B cell (primary cell): ENCODE results near the gene FMN2. TPM values are rescaled to one million over a fixed set of nuclear protein-coding genes. Genes with fewer than 3 reads are reported as not detected.

Experiments used
- ATAC-seq: fragments of 200-7000 bp; cut with Tn5 transposase; one replicate; pipeline ENCODE4 v1.10.0; 2021; ENCODE audit warnings: low read depth, mild to moderate bottlenecking, moderate number of reproducible peaks, moderate library complexity
- CTCF ChIA-PET: fragments of 350-600 bp; sonication (Branson Sonifier 250); formaldehyde crosslinking; loops from one replicate; lab custom pipeline; 2021; ENCODE audit warnings: antibody characterized with exemption, inconsistent platforms; lab: Charles Lee
- POLR2A ChIA-PET: fragments of 350-600 bp; sonication (Branson Sonifier 250); formaldehyde crosslinking; loops from one replicate; lab custom pipeline; 2021; ENCODE audit warnings: antibody characterized with exemption; lab: Charles Lee
- DNase-seq: peaks from one replicate; pipeline ENCODE4 v3.0.0; 2013
- H2AFZ ChIP-seq: 2 replicates; pipeline ENCODE4 v1.6.1; 2012; ENCODE audit warnings: mild to moderate bottlenecking, low read depth, low read length; ENCODE audit not compliant: insufficient read depth, poor library complexity, severe bottlenecking
- H3K27ac ChIP-seq, 2 donors: 1 replicate in 1 of 2; 2 replicates in 1 of 2; pipeline ENCODE4 v1.5.1; 2012 to 2013; ENCODE audit warnings: low read length in 2 of 2, mild to moderate bottlenecking in 2 of 2, moderate library complexity in 1 of 2
- H3K27me3 ChIP-seq, 4 experiments: fragments of 200-600 bp in 1 of 4; sonication (generic) in 1 of 4; replicated peaks in 1 of 4; 1 replicate in 2 of 4; 2 replicates in 2 of 4; pipeline versions ENCODE4 v1.6.1 to v1.7.0; 2013 to 2016; ENCODE audit warnings: low read length in 3 of 4, mild to moderate bottlenecking in 2 of 4, mixed read lengths in 1 of 4, moderate library complexity in 1 of 4; ENCODE audit not compliant: insufficient read depth in 4 of 4, control insufficient read depth in 3 of 4; ENCODE audit errors: control extremely low read depth in 1 of 4
- H3K36me3 ChIP-seq, 2 experiments: replicated peaks in 1 of 2; 1 replicate in 1 of 2; 2 replicates in 1 of 2; pipeline versions ENCODE4 v1.6.1 to v1.7.1; 2013; ENCODE audit warnings: low read length in 1 of 2; ENCODE audit not compliant: insufficient read depth in 2 of 2, control insufficient read depth in 1 of 2; ENCODE audit errors: control extremely low read depth in 1 of 2, extremely low read depth in 1 of 2
- H3K4me1 ChIP-seq, 2 donors: fragments of 200-600 bp in 1 of 2; sonication (generic) in 1 of 2; 1 replicate in 1 of 2; 2 replicates in 1 of 2; pipeline versions ENCODE4 v1.5.1 to v1.6.1; 2013 to 2017; ENCODE audit warnings: low read length in 2 of 2; ENCODE audit not compliant: control insufficient read depth in 2 of 2, insufficient read depth in 2 of 2
- H3K4me2 ChIP-seq: replicated peaks from 2 replicates; pipeline ENCODE3; 2012; ENCODE audit warnings: mild to moderate bottlenecking, low read depth, low read length; ENCODE audit not compliant: poor library complexity, severe bottlenecking
- H3K4me3 ChIP-seq, 5 experiments: fragments of 200-600 bp in 1 of 5; sonication (generic) in 1 of 5; 1 replicate in 3 of 5; 2 replicates in 2 of 5; pipeline versions ENCODE4 v1.5.1 to v1.7.0; 2011 to 2016; ENCODE audit warnings: low read length in 4 of 5, mild to moderate bottlenecking in 4 of 5, low read depth in 2 of 5, control low read depth in 1 of 5, moderate library complexity in 1 of 5; ENCODE audit not compliant: insufficient read depth in 1 of 5; ENCODE audit errors: control extremely low read depth in 1 of 5, extremely low read depth in 1 of 5
- H3K79me2 ChIP-seq: fragments of 200-600 bp; sonication (generic); one replicate; pipeline ENCODE4 v1.6.0; 2016; ENCODE audit warnings: low read length; ENCODE audit not compliant: control insufficient read depth, insufficient read depth
- H3K9ac ChIP-seq: fragments of 200-600 bp; sonication (generic); 2 replicates; pipeline ENCODE4 v1.6.1; 2017; ENCODE audit warnings: mild to moderate bottlenecking, low read length, moderate library complexity
- H3K9me3 ChIP-seq, 3 donors: one replicate each; pipeline versions ENCODE4 v1.6.1 to v1.7.1; 2013; ENCODE audit warnings: low read length in 2 of 3; ENCODE audit not compliant: control insufficient read depth in 2 of 3, insufficient read depth in 1 of 3; ENCODE audit errors: control extremely low read depth in 1 of 3
- H4K20me1 ChIP-seq: 2 replicates; pipeline ENCODE4 v1.6.0; 2012; ENCODE audit warnings: mild to moderate bottlenecking, low read length; ENCODE audit not compliant: insufficient read depth, control insufficient read depth, poor library complexity, severe bottlenecking
- H3K27ac Mint-ChIP-seq: one replicate; pipeline ENCODE4 v1.8.0; 2021; ENCODE audit warnings: mixed read lengths
- H3K27me3 Mint-ChIP-seq: one replicate; pipeline ENCODE4 v1.8.0; 2021; ENCODE audit warnings: mixed read lengths
- H3K4me1 Mint-ChIP-seq: one replicate; pipeline ENCODE4 v1.8.0; 2021; ENCODE audit warnings: mixed read lengths
- H3K4me3 Mint-ChIP-seq: one replicate; pipeline ENCODE4 v1.8.0; 2021; ENCODE audit warnings: mixed read lengths
- H3K9me3 Mint-ChIP-seq: one replicate; pipeline ENCODE4 v1.8.0; 2022; ENCODE audit warnings: mixed read lengths; ENCODE audit not compliant: insufficient read depth
- CTCF ChIP-seq: fragments of 200-600 bp; IDR thresholded peaks from one replicate; pipeline ENCODE4 v1.8.0; 2022; ENCODE audit warnings: antibody characterized with exemption, mild to moderate bottlenecking
- EZH2 ChIP-seq: IDR thresholded peaks from 2 replicates; pipeline ENCODE4 v1.6.1; 2012; ENCODE audit warnings: borderline replicate concordance, low read depth, mild to moderate bottlenecking, moderate library complexity, low read length; ENCODE audit not compliant: insufficient read depth, poor library complexity, severe bottlenecking
- WGBS: methylation state at CpG from one replicate; pipeline ENCODE4 v1.1.5; 2013; ENCODE audit warnings: missing lambda C conversion rate; ENCODE audit not compliant: insufficient coverage; 5-methylcytosine and 5-hydroxymethylcytosine counted together
- intact Hi-C: fragments of 100-400 bp; cut with micrococcal nuclease; formaldehyde crosslinking; loops from one replicate; pipeline ENCODE4 v1.10.0; 2022
- polyA plus RNA-seq: library from polyadenylated mRNA; depleted of rRNA; stranded (reverse); fragments of >200 nt; gene quantifications from 2 replicates; pipeline ENCODE4 v1.2.3, GENCODE V29; 2012
- total RNA-seq, 2 donors: library from RNA; stranded (reverse); fragments of 120-200 nt in 1 of 2; gene quantifications; 1 replicate in 1 of 2; 2 replicates in 1 of 2; pipeline versions ENCODE4 v1.2.3 to v1.2.4, GENCODE V29; 2013 to 2022

The FMN2 gene
- total and polyA plus RNA-seq, 2 donors (not counting 1 experiment from before 2014, with no cell fraction given), result not detected

- H3K4me2 ChIP-seq, result no peak overlapping the region
- no peak for TF ChIP-seq EZH2
- no peak for TF ChIP-seq CTCF
- Mint-ChIP-seq H3K27me3 (no peaks in the 10 kb centered on the region), H3K27ac (no peak overlapping the region), H3K4me3 (no peak overlapping the region), H3K4me1 (no peaks in the 10 kb centered on the region), H3K9me3 (no peaks in the 10 kb centered on the region)
- H3K79me2 ChIP-seq, result no peaks in the 10 kb centered on the region
- H3K36me3 ChIP-seq, result no peaks in the 10 kb centered on the region
- H3K9me3 ChIP-seq, result peaks cover 0 to 7% (median 1%) of the 10 kb centered on the region in 3 donors
- ATAC-seq (no peak), DNase-seq (no peak)
- no peaks in the 10 kb centered on the region for H3K27me3 ChIP-seq
- no peak overlapping the region for H2AFZ ChIP-seq
- 83% methylated on average over 2 of the region's 7 CpGs for whole genome bisulfite sequencing
- no peak overlapping the region for H3K9ac ChIP-seq
- H3K4me3 ChIP-seq, result no peak overlapping the region
- no peaks in the 10 kb centered on the region for H4K20me1 ChIP-seq
- intact Hi-C loops, result no loop called here
- no peak overlapping the region for H3K27ac ChIP-seq
- POLR2A ChIA-PET, result no interaction called here
- H3K4me1 ChIP-seq, result no peaks in the 10 kb centered on the region
- CTCF ChIA-PET, result no interaction called here
These were observed 294.6 kb downstream of the FMN2 start for GRCh38 chr1:240385985-240386978.

- Histone ChIP-seq H3K4me2 (no peak overlapping the region), H3K9me3 (peaks cover 0 to 4% (median 1%) of the 10 kb centered on the region in 3 donors), H2AFZ (no peak overlapping the region), H4K20me1 (no peaks in the 10 kb centered on the region), H3K36me3 (no peaks in the 10 kb centered on the region), H3K27me3 (no peaks in the 10 kb centered on the region), H3K4me1 (no peaks in the 10 kb centered on the region), H3K4me3 (no peak overlapping the region), H3K79me2 (no peaks in the 10 kb centered on the region), H3K27ac (no peak overlapping the region), H3K9ac (no peak overlapping the region)
- CTCF ChIA-PET, result no interaction called here
- TF ChIP-seq EZH2 (no peak), CTCF (no peak)
- no CpG with 5 or more reads among the region's 2 CpGs for WGBS
- H3K27me3 Mint-ChIP-seq, result no peaks in the 10 kb centered on the region
- no peak for ATAC-seq
- H3K9me3 Mint-ChIP-seq, result no peaks in the 10 kb centered on the region
- DNase-seq, result no peak
- POLR2A ChIA-PET, result no interaction called here
- H3K4me1 Mint-ChIP-seq, result no peaks in the 10 kb centered on the region
- no peak overlapping the region for H3K4me3 Mint-ChIP-seq
- intact Hi-C loops, result no loop called here
- no peak overlapping the region for H3K27ac Mint-ChIP-seq
These were observed 295.4 kb downstream of the FMN2 start for GRCh38 chr1:240387051-240387450.
